Right hindlimb (tissue), 1 donor: ENCODE results near the gene RANBP3.
"Not testable (repeated sequence)": the region's sequence is repeated elsewhere in the genome, so short reads cannot be mapped to it uniquely, and the experiment has no call there.

Source experiments
- DNase-seq: peaks from one replicate; pipeline ENCODE4 v3.0.0-alpha.2; 2018

Gene RANBP3

DNA sequence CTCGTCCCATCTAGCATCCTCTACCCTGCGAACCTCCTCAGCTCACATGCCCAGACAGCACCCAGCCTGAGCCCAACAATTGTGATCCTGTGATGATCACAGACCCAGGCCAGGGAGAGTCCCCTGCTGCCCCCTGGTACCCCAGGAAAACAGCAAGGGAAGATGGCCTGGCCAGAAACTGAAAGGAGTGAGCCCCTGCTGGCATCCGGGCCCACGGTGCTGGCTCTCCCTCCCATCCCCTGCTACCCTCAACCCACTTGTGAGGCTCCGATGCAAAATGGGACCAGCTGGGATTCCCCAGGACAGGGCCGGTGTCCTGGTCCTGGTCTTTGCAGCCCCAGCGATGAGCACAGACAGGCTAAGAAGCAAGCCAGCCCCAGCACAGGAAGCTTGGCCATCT lies 14.1 kb downstream of the RANBP3 start:
- no peak for DNase-seq

DNA sequence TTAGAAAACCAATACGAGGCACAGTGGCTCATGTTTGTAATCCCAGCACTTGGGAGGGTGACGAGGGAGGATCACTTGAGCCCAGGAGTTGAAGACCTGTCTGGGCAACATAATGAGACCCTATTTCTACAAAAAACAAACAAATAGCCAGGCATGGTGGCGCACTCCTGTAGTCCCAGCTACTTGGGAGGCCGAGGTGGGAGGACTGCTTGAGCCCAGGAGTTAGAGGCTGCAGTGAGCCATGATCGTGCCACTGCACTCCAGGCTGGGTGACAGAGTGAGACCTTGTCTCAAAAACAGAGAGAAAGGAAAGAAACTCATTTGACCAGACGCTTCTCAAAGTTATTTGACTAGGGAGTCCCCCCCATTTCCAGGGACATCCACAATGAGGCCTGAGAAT lies 14.7 kb downstream of the RANBP3 start:
- not testable (repeated sequence) for DNase-seq

DNA sequence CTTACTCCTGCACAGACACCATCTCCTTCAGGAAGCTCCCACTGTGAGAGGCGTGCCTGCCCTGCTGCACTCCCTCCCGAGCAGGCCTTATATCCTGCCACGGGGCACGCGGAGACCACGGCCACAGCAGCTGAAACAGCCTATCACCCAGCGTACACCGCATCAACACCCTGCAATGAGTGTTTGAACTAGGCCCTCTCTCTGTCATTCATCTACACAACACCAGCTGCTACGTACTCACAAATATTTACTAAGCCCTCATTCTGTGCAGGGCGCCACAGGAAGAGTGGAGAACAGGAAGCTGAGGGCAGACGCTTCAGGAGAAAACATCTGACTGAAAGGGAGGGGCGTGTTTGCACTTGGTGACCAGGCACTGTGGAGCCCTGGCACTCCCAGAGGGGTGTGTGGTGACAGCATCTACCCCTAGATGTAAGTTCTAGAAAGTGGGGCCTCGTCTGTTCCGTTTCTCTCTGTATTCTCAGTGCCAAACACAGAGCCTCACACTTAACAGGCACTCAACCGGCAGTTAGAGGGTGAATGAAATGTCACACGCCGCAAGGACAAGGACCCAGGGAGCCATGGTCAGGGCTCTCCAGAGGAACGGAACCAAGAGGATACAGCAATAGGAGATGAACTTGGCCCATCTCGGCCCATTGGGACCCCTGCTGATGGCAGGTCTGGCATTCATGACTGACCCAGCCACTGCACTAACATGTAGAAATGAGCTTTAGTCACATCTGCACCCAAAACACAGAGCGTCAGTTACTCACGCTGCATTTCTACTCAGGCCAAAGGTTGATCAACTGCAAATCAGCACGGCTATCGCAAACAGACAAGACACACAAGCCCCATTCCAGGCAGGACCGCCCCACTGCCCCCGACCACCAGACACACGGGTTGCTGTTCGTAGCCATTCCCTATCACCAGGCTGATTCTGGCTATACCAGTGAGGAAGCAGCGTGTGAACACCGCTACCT lies 15.7 kb downstream of the RANBP3 start:
- DNase-seq = no peak

DNA sequence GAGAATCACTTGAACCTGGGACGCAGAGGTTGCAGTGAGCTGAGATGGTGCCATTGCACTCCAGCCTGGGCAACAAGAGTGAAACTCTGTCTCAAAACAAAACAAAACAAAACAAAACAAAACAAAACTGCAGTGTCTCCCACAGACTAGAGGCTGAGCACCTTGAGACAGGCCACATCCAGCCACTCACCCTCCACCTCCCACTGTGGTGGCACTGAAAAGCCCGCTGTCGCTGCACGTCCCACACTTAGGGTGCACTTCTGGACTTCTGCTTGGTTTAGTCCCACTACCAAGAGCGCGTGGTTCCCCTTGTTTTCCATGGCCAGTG lies 16.3 kb downstream of the RANBP3 start:
- not testable (repeated sequence) for DNase-seq

DNA sequence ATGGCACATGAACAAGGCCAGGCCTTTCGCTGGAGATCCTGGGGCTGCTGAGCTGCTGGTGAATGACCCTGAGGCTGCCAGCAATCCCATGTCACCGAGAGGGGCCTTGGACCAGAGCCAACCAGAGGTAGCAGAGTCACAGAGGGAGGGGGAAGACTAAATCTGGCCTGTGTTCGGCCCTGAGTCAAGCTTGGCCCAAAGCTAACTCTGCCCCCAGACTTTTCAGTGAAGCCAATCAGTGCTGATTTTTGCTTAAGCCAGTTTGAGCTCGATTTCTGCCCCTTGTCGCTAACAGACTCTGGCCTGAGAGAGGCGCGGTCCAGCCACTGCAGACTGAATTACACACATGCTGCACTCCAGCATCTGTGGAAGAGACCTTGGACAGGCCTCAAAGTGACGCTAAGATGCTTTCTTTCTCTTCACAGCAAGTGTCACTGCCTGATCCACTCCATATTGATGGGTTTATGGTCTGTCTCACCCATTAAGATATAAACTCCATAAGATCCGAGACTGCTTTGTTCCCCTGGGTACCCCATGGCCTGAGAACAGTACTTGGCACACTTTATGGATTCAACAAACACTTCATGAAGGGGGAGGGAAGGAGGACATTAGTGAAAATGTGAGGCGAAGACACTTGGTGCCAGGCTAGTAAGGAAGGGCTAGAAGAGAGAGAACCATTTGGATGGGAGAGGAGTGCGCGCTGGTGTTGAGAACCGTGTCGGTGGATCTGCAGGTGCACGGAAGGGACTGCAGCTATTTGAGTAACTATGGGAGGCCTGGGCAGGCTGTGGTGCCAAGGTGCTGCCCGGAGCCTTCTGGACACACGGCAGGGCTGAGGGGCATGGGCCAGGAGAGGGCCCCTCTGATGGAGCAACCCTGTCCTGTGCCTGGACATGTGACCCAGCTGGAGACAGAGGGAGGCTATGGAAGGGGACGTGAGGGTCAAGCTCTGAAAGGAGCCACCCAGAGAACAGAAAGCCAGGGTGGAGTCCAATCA lies 17.6 kb downstream of the RANBP3 start:
- no peak for DNase-seq

DNA sequence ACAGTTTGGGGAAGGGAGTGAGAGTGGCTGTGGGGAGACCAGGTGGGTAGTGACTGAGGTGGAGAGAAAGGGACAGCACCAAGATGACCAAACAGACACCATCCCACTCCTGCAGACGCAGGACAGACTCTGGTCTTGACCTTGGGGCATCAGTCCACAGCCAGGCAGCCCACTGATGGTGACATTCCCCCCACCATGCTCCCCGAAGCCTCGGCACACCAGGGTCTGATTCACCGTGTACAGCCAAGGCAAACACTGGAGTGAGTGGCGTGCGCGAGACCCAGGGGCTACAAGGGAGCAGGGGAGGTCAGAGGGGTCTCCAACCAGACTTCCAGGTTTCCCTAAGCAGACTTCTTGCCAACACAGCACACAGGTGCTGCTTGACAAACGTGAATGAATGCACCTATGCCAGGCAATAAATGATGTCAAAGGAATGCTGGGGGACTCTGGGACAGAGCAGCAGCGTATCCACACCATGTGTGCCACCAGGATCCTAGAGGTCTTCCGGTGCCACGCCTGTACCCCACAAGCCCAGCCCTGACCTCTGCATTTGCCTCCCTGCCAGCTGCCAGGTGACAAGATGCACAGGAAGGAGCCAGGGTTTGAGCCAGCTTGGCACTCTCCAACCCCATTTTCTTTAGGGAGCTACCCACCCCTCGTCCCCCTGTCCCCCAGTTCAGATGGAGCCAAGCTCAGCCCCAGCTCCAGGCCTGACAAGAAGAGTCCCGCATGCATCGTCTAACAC lies 18.5 kb downstream of the RANBP3 start:
- DNase-seq = no peak

DNA sequence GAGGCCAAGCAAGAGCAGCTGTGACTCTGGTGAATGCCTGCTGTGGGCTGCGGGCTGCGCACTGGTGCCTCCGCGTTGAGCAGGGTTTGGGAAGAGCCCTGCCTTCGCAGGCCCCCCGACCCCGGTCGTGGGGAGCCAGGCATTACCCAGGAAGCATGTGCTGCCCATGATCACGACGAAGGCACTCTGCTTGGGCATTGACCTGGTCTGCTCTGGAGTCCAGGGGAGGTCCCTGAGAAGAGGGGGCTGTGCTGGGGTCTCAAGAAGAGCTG lies 19.2 kb downstream of the RANBP3 start:
- no peak for DNase-seq

DNA sequence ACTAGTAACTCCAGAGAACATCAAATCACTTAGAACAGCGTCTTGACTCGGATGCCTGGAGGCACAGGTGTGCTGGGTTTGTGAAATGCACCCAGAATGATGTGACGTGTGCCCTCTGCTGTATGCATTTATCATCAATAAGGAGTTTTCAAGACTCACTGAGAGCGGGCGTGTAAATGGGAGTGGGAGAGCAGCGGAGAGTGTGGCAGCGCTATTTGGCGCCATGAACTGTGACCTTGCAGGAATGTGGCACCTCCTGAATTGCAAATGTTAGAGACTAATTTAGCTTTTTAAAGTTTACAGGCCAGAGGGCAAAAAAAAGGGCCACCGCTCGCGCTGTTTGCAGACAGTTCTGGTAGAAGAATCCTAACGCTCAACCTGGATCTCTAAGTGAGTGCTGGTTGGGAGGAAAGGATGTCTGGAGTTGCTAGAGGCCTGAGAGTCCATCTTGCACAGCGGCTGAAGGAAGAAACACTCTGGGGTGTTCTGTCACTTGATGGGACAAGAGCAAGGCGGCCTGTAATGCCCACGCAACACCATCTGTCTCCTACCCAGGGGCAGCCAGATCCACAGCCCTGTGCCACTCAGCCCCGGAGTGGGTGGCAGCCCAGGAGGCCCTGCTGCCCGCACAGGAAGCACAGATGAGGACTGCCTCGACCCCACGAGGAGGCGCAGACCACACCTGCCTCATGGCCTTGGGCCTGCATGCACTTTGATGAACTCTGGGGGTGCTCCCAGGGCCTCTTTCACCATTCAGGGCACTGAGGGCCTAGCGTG lies 19.7 kb downstream of the RANBP3 start:
- no peak for DNase-seq

DNA sequence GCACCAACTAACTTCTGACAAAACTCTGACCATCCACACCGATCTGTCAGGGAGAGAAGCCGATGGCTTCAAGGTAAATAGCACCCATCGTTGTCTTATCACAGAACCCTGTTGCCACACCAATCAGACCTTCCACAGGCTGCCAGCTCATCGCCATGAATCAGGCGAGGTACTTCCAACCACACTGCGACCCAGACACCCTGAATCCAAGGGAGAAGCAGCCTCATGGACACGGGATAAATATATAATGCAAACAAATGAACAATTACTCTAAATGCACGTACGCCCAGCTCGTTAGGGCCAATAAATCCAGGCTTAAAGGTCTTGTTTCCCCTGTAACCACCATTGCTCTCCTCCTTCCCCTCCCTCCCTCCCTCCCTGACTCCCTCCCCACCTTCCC lies 20.8 kb downstream of the RANBP3 start:
- no peak for DNase-seq

DNA sequence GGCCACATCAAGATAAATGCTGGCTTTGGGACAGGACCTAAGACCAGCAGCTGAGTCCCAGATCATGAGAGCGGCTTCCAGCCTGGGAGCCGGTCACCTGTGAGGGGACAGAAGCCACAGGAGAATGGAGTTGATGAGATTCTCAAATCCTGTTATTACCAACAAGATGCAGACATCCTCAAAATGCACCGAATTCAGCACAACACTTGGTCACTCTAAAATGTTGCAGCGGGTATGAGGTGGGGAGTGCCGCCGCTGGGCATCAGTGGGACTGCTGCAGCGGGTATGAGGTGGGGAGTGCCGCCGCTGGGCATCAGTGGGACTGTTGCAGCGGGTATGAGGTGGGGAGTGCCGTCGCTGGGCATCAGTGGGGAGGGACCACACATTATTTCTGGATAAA lies 21.2 kb downstream of the RANBP3 start:
- DNase-seq = no peak

DNA sequence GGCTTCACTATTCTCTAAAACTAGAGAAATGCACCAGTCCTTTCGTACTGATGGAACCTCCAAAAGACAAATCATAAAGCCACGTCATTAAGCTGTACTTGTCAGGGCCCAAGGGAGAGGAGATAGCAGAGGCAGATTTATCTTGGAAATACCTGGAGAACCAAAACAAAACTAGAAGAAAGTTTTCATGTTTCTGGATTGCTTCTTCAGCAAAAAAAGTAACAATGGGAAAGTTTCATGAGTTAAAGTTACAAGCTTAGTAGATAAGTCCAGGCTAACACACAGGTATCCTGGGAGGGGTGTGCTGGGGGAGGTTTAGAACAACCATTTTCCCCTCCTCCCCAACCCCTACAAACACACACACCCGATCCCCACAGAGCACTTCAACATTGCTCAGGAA lies 21.6 kb downstream of the RANBP3 start:
- no peak for DNase-seq

DNA sequence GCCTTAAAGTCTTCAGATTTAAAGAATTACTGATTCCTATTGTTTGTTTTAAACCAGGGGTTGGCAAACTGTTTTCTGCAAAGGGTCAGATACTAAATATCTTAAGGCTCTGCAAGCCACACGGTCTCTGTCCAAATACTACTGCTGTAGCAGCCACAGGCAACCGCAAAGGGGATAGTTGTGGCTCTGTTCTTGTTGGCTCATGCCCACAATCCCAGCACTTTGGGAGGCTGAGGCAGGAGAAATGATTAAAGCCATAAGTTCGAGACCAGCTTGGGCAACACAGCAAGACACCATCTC lies 22.4 kb downstream of the RANBP3 start:
- no peak for DNase-seq

DNA sequence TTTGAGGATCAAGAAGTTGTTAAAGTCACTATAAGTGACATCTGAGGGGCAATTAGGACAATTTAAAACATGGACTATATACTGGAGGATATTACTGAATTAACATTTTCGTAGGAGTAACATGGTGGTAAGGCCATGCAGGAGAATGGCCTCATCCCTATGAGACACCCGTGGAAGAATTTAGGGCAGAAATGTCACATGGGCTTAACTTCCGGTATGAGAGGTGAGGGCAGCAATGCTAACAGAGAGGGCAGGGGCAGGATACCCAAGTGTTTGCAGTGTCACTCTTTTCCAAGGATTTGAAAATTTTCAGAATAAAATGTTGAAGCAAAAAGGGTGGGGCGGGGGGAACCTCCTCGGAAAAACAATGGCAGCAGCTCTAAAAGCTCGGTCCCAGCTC lies 23.6 kb downstream of the RANBP3 start:
- no peak for DNase-seq

DNA sequence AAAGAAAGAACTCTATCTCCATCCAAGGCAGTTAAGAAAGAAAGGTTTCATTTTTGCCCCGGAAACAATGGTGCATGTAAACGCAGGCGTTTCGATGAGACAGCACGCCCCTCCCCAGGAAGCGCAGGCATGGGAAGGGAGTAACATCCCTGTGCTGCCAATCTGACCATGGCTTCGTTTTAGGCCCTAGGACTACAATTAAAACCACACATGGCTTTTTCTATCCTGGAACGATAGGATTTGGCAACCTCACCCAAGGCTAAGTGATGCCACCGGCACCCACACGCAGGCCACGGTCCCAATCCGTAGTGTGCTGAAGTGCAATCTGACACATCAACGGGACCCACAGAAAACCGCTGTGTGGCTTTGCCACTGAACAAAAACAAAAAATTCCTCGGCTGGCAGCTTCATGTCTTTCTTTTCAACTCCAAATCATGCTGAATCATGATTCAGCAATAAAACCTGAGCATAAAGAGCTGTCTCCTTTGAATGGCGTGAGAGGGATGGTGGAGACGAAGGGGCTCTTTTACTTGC lies 24.2 kb downstream of the RANBP3 start:
- DNase-seq = no peak

DNA sequence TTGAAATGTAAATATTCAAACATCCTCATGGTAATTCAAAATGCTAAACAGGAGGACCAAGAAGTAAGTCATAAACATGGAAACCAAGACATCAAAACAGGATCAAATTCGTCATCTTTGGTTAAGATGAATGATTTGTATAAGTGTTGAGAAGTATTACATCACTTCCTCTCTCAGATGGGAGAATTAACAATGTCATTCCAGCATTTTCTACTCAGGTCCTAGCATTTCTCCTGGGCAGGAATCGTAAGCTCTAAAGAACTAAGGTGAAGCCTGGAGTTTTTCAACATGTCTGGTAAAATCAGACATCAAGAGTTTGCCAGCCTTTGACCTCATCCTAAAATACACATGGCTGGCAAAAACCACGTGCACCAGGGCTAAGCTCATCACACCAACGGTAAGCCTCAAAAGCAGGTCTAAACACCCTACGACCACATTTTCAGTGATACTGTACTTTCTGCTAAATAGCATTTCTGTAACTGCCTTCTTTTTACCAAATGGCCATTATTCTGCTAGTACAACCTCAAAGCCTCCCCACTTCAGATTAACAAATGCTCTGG lies 24.8 kb downstream of the RANBP3 start:
- no peak for DNase-seq

DNA sequence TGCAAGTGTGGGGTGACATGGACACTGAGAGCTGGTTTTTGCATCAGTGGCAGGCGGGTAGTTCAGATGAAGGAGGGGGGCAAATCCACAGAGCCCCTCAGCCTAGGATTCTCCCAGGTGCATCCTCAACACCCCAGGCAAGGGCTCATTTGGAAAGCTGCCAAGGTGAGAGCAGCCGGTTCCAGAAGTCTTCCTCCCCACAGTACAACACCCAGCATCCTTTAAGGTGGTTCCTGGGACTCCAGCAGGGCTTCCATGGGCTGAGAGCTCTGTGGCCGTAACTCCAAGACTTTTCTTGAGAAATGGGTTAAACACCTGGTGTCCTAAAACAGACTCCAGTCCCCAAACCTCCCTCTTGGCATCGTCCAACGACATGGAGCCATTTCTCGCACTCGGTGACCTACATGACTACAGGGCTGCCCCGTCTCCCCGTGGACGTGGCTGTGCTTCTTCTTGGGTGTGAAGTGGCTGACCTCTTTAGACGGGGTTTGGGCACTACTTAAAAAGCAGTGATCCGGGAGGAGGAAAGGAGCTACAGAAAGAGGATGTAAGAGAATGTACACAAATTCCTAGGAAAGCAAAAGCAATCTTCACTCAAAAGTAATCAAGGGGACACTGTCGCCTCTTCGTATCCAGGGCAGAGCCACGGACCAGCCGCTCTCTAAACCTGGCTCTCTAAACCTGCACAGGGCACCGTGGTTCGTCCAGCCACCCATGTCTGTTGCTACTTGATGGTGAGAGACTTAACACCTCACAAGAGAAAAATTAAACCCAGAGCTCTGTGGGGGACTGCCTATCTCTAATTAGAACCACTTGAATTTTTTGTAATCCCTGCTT lies 25.5 kb downstream of the RANBP3 start:
- no peak for DNase-seq

DNA sequence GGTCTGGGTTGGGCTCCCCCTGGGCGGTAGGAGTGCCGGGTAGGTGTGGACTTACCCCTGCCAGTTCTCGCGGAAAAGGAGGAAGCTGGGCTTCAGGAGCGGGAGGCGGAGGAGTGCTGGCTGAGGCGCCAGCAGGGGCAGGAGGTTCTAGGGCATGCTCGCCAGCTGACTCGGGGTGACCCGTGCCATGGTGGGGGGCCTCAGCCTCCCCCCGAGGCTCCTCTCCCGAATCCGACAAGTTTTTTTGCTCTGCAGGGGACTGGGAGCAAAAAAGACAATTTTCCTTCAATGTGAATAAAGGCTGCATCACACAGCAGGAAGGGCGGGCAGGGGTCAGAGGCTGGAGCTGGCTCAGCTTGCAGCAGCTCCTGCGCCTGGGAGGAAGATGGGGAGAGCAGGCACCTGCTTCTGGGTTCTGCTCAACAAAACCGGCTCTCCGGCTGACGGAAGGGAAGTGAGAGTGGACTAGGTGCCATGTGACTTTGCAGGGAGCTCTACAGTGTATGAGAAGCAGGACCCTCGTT lies 26.5 kb downstream of the RANBP3 start:
- no peak for DNase-seq

DNA sequence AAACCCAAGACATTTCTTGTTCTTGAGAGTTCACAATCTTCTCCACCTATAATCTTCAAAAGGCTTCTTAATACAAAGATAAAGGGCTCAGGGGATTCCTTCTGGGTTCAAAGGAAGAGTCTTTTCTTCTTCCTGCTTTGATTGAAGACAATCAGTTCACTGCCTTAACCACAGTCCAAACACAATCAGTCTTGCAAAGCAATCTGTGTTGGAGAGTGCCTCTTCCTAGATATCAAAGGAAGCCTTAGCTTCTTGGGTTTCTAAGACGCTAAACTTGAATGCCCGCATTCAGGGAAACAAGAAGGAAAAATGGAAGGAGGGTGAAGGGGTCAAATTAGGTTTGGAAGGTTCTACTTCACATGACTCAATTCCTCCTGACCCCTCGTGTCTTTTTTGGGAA lies 27.2 kb downstream of the RANBP3 start:
- DNase-seq = no peak

DNA sequence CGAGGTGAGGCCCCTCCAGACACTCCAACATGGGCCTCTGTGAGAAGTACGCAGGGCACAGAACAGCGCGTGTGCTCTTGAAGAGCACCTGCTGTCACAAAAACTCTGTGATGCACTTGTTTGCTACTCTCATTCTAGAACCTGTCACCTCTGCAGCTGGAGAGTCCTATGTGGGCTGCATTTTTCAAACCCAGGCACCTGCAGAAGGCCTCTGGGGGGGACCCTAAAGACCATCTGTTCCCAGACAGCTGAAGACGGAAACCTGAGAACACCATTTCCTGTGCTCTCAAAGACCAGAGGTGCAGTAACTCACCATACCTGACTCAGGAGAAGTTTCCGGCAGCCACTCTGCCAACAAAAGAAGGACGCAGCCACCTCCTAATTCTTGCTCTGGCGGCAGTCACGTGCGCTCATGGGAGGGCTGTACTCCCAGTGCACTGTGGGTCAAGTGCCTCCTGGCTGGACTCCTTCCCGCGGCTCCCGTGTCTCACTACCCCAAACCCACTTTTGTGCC lies 28.1 kb downstream of the RANBP3 start:
- DNase-seq = no peak

DNA sequence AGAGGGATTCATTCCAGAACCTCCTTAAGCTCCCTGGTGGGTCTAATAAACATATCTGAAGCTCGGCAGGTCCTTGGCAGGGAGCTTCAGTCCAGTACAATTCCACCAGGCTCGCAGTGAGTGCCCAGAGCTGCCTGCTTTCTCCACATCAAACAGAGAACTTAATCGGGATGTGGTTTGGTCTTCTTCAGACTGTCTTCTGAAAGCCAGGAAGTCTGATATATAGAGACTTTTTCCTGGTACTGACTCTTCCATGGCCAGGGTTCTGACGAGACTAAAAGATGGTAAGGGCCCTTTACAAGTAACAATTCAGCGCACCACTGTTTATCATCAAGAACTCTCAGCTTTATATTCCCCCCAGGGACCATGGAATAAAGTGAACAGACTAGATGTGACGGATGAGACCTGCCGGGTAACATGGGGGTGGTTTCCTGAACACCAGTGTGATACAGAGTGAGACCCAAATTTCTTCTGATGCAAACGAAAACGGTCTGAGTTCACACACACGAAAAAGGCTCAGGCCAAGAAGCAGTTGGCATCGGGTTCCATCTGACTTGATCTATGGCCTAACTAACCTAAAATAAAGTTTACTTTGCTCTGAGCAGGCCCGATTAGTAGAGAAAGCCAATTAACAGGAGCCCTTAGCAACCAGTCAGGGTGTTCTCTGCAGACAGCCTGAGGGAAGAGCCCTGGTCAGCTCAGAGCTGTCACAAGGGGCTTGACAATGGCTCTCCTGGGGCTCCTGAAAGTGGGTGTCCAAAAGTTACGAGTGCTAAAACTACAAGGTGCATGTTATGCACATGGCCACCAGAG lies 29.0 kb downstream of the RANBP3 start:
- DNase-seq = no peak
